DMS53 treated with DMSO at 0.1 percent for 48 hours (cell line): ENCODE results near the gene LRRK1.

ENCODE experiments used
- DNase-seq: peaks from one replicate; lab custom pipeline; 2025; ENCODE audit not compliant: unreplicated experiment; lab: John Stamatoyannopoulos, UW

The LRRK1 gene

DNA sequence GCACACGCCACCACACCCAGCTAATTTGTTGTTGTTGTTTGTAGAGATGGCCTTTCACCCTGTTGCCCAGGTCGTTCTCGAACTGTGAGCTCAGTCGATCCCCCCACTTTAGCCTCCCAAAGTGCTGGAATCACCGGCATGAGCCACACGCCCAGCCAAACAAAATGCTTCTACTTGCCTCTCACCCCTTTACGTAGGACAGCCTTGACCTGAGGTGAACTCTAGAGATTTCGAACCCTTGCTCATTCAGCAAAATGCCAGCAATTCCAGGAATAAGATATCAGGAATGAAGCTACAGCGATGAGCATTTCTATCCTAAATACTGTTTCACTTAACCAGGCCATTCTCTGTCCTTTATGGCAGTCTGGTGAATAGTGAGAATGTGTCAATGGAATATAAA, 135.0 kb downstream of the LRRK1 start:
- no peak for DNase-seq

DNA sequence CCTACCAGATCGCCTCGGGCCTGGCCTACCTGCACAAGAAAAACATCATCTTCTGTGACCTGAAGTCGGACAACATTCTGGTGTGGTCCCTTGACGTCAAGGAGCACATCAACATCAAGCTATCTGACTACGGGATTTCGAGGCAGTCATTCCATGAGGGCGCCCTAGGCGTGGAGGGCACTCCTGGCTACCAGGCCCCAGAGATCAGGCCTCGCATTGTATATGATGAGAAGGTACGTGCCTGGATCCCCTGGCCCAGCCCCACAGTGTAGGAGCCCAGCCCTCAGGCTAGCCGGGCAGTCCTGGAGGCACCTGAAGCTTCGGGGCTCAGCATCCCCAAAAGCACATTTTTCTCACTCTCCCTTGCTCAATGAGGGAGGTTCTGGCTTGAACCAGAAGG, 135.8 kb downstream of the LRRK1 start:
- DNase-seq = no peak

- no peak for DNase-seq
Observed at GRCh38 chr15:101055411-101055810, 136.3 kb downstream of the LRRK1 start.

GRCh38 chr15:101056366-101057334, 137.5 kb downstream of the LRRK1 start:
- DNase-seq = no peak

DNA sequence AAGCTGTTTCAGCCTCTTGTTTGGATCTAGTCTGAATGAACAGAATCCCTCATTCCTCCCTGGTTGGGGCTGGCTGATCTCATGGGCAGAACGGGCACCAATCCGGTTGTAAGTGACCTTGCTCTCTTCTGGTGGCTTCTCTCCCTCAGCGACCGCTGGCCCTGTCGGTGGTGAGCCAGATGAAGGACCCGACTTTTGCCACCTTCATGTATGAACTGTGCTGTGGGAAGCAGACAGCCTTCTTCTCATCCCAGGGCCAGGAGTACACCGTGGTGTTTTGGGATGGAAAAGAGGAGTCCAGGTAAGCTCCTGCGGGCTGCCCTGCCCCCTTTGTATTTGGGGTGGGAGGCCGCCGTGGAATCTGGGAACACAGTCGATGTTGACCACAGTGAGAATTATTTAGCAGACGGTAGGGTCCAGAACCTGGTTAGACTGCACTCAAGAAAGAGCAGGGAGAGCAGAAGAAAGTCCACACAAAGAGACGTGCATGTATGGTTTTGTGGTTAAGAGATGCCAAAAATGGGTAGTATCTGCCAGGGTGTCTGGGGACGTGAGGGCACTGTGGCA, 138.8 kb downstream of the LRRK1 start:
- no peak for DNase-seq

GRCh38 chr15:101058735-101059134, 139.6 kb downstream of the LRRK1 start:
- DNase-seq = no peak

DNA sequence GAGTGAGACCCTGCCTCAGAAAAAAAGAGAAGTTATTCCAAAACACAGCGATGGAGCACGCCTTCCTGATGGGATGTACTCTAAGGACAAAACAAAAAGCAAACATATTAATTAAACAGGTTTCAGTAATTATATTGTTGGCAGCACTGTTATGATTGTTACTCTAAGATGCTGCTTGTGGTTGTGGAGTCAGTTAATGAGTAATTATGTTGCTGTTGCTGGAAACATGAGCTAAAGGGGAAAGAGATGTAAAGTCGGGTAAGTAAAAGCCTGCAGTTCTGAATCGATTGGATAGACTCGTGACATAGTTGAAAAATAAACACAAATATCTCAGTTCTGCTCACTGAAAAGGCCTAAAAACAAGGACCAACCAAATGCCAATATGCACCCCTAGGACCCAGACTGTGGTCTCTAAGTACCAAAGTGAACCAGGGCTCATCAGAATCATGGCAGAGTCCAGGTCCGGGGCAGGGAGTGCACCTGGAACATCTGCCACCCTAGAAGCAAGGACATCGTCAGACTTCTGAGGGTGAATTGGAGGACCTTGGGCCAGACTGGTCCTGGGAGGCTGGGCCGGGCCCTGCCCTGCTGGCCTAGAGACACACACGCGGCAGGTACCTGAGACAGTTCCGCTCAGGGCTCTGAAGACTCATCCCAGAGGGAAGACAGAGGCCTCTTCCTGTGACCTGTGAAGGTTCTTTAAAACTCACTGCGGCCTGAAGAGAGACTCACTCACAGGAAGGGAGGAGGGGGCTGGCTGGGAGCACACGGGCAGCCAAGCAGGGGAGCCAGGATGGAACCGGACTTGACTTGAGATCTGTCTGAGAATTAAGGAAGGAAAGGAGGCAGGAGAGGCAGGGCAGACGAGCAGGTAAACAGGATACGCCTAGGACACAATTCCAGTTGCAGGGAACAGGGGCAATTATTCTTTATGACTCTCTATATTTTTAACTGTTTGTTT, 140.5 kb downstream of the LRRK1 start:
- no peak for DNase-seq

DNA sequence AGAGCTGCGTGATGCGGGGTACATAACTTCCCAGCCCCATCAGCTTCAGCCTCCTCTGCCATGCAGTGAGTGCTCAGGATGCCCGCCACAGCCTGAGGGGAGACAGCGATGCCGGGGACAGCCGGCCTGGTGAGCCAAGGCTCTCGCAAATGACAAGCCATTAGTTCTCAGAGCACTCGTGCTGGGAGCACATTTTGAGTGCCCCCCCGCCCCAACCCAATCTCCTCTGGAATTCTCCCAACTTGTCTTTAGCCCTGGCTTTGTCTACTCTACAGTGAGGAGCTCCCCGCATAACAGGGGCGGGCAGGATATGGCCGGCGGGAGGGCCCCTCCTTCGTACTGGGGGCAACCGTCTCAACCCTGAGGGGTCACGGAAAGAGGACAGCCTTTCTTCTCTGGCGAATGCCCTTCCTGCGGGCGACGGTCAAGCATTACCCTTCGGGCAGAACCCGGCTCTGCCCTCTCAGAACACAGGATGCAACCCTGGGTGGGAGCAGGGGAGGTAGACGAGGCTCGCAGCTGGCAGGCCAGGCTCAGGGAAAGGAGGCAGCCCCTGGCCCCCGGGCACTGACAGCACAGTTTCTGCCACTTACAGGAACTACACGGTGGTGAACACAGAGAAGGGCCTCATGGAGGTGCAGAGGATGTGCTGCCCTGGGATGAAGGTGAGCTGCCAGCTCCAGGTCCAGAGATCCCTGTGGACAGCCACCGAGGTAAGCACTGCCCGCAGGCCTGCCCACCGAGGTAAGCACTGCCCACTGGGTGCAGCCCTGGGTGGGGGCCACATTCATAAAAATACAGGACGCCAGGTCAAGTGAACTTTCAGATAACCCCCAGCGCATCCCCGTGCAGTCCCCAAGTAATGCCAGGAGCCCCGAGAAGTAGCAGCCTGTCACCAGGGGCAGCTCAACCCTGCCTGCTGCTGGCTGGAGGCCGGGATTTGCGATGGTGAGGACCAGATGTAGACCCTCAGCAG, 141.7 kb downstream of the LRRK1 start:
- DNase-seq = no peak

DNA sequence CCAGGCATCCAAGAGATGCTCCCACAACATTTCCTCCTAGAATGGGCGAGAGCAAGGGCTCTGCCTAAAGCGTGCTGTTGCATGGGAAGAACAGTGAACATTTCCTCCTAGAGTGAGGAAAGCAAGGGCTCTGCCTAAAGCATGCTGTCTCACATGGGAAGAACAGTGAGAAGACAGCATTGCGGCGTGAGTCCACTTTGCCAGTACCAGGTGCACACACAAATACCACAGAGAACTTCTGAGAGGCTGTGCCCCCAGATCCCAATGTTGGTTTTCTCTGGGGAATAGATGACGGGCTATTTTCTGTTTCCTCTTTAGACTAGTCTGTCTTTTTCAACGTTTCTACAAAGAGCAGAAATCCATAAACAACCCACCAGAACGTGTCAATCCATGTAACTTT, 142.9 kb downstream of the LRRK1 start:
- no peak for DNase-seq

DNA sequence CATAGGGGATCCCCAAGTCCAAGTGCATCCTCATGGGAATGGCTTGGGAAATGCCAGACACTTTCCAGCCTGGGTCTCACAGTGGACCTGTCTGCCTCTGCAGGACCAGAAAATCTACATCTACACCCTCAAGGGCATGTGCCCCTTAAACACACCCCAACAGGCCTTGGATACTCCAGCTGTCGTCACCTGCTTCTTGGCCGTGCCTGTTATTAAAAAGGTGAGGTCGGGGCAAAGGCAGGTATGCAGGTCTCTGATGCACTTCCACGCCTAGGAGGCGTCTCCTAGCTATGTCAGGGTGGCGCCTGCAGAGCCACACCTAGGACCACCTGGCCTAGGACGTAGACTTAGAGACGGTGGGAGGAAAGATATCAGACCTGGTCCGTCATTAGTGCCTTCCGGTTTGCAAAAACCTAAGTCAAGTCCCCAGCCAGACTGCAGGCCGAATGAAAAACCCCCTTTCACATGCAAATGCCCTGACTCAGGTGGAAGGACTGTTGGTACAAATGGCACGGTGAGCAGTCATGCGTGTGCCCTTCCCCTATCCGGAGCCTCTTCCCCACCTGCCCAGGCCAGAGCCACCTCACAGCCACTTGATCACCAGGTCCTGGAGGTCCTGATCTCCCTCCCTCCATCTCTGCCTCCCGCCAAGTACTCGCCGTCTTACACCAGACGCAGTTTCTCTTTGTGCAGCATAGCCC, 143.5 kb downstream of the LRRK1 start:
- DNase-seq = no peak

GRCh38 chr15:101063212-101063611, 144.1 kb downstream of the LRRK1 start:
- DNase-seq = no peak

DNA sequence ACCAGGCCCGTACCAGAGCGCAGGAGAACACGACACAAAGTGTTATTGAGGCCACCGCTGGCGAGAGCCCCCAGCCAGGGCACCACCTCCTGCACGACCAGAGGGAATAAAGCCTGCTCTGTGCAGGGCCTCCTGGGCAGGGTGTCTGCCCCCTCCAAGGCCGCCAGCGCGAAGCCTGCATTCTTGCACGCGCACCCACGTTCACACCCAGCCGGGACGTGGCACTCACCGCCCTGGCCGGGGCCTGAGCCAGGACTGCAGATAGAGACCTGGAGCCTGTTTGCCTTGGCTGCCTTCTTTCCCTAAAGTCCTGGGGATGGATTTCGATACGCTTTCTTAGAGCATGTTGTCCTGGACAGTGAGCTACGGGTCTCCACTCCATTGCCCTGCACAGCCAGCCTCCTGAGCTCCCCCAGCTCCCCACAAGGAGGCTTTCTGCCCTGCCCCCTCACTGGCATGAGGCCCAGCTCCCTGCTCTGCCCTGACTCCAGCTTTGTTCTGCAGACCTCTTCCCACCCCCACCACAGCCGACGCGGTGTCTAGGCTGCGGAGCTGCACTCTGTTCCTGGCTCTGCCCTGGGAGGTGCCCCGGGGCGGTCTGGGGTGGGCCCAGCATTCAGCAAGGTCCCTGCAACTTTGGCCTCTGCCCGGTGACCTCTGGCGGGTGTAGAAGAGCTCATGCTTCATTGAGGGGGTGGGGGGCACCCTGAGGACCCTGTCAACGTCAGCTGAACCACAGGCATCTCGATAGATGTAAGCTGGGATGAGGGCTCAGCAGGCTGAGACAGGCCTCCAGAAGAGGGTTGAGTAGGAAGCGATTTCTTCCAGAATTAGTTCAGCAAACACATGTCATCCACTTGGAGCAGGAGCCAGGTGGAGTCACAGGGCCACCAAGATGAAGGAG, 145.0 kb downstream of the LRRK1 start:
- no peak for DNase-seq

GRCh38 chr15:101064795-101065569, 145.8 kb downstream of the LRRK1 start:
- DNase-seq = no peak

DNA sequence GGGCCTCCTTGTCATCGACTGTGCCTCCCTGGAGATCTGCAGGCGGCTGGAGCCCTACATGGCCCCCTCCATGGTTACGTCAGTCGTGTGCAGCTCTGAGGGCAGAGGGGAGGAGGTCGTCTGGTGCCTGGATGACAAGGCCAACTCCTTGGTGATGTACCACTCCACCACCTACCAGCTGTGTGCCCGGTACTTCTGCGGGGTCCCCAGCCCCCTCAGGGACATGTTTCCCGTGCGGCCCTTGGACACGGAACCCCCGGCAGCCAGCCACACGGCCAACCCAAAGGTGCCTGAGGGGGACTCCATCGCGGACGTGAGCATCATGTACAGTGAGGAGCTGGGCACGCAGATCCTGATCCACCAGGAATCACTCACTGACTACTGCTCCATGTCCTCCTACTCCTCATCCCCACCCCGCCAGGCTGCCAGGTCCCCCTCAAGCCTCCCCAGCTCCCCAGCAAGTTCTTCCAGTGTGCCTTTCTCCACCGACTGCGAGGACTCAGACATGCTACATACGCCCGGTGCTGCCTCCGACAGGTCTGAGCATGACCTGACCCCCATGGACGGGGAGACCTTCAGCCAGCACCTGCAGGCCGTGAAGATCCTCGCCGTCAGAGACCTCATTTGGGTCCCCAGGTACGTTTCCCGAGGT, 146.5 kb downstream of the LRRK1 start:
- no peak for DNase-seq

- DNase-seq = no peak
Observed at GRCh38 chr15:101066501-101067408, 147.6 kb downstream of the LRRK1 start.
